GM12878 (cell line): ENCODE measurements around the gene COQ8B. TPM values are rescaled to one million over a fixed set of nuclear protein-coding genes. Genes with fewer than 3 reads are reported as not detected.

Experiments used
- ATAC-seq: fragments of 200-7000 bp; cut with Tn5 transposase; 3 replicates; pipeline ENCODE4 v1.9.1; 2020; ENCODE audit warnings: mild to moderate bottlenecking, moderate library complexity
- BruUV-seq: library from RNA; stranded (reverse); fragments of 400-500 nt; replicated peaks from 2 replicates; lab custom pipeline; 2021; lab: Mats Ljungman, UMichigan
- CTCF ChIA-PET: fragments of 300-600 bp; sonication (Branson Sonifier 250); formaldehyde crosslinking; extraction: SDS; loops from one replicate; lab custom pipeline; 2021; ENCODE audit warnings: inconsistent platforms; lab: Yijun Ruan, JAX
- POLR2A ChIA-PET: fragments of 350-600 bp; formaldehyde crosslinking; extraction: SDS; loops from one replicate; lab custom pipeline; 2021; ENCODE audit warnings: inconsistent platforms; lab: Charles Lee
- RAD21 ChIA-PET: fragments of 300-600 bp; sonication (Branson Sonifier 250); formaldehyde crosslinking; loops from one replicate; lab custom pipeline; 2023; ENCODE audit warnings: antibody characterized with exemption; ENCODE audit not compliant: unreplicated experiment; lab: Charles Lee
- SMC1A ChIA-PET: fragments of 300-600 bp; sonication (Branson Sonifier 250); formaldehyde crosslinking; loops from one replicate; lab custom pipeline; 2023; ENCODE audit not compliant: unreplicated experiment, uncharacterized antibody; lab: Charles Lee
- DNase-seq: peaks from one replicate; pipeline ENCODE4 v3.0.0-alpha.2; 2011; ENCODE audit warnings: low read depth, low spot score
- FAIRE-seq: peaks from 3 replicates; lab custom pipeline; 2011; peaks lifted over from hg19 to GRCh38; lab: Jason Lieb, UNC
- H2AFZ ChIP-seq: 2 replicates; pipeline ENCODE4 v1.6.0; 2011; ENCODE audit warnings: low read depth, low read length, control low read depth; ENCODE audit not compliant: control insufficient read depth
- H3K27ac ChIP-seq: 2 replicates; pipeline ENCODE4 v1.5.1; 2011; ENCODE audit warnings: control low read depth; ENCODE audit not compliant: control insufficient read depth, insufficient read depth
- H3K27me3 ChIP-seq, 2 experiments: replicated peaks in 1 of 2; 2 replicates each; pipeline versions ENCODE4 v1.6.0 to v1.6.1; 2011; ENCODE audit warnings: low read length in 1 of 2; ENCODE audit not compliant: control insufficient read depth in 2 of 2, insufficient read depth in 2 of 2
- H3K36me3 ChIP-seq, 2 experiments: 2 replicates each; pipeline ENCODE4 v1.5.1; 2011; ENCODE audit warnings: low read length in 1 of 2; ENCODE audit not compliant: control insufficient read depth in 2 of 2, insufficient read depth in 2 of 2
- H3K4me1 ChIP-seq: 2 replicates; pipeline ENCODE4 v1.6.1; 2011; ENCODE audit warnings: mild to moderate bottlenecking, low read length, moderate library complexity, mixed read lengths; ENCODE audit not compliant: control insufficient read depth, insufficient read depth
- H3K4me2 ChIP-seq: 2 replicates; pipeline ENCODE4 v1.6.0; 2011; ENCODE audit warnings: control low read depth; ENCODE audit not compliant: control insufficient read depth, insufficient read depth
- H3K4me3 ChIP-seq: fragments of 200-600 bp; sonication (generic); 2 replicates; pipeline ENCODE4 v1.5.1; 2016
- H3K79me2 ChIP-seq: 2 replicates; pipeline ENCODE4 v1.6.0; 2011; ENCODE audit warnings: low read length; ENCODE audit not compliant: control insufficient read depth, insufficient read depth
- H3K9ac ChIP-seq: 2 replicates; pipeline ENCODE4 v1.8.0; 2011; ENCODE audit warnings: low read length, control low read depth, mixed read lengths; ENCODE audit not compliant: control insufficient read depth, insufficient read depth
- H3K9me3 ChIP-seq: replicated peaks from 3 replicates; pipeline ENCODE4 v1.5.1; 2011; ENCODE audit warnings: mild to moderate bottlenecking, low read length; ENCODE audit not compliant: control insufficient read depth, insufficient read depth
- H4K20me1 ChIP-seq: 2 replicates; pipeline ENCODE4 v1.6.0; 2011; ENCODE audit not compliant: control insufficient read depth, insufficient read depth
- BHLHE40 ChIP-seq, 2 experiments: fragments of 450-650 bp in 1 of 2; IDR thresholded peaks; 2 replicates each; pipeline ENCODE4 v1.6.1; 2011 to 2017; ENCODE audit warnings: low read depth in 2 of 2, borderline replicate concordance in 1 of 2, improper control_type of control experiment in 1 of 2, low read length in 1 of 2, mild to moderate bottlenecking in 1 of 2
- CBX3 ChIP-seq: fragments of 200-600 bp; sonication (generic); IDR thresholded peaks from 2 replicates; pipeline ENCODE4 v1.6.1; 2016; ENCODE audit warnings: low read depth, borderline replicate concordance
- CHD4 ChIP-seq: fragments of 200-600 bp; sonication (generic); IDR thresholded peaks from 2 replicates; pipeline ENCODE4 v1.6.1; 2016; ENCODE audit warnings: mild to moderate bottlenecking
- POLR2AphosphoS2 ChIP-seq: IDR thresholded peaks from 2 replicates; pipeline ENCODE4 v1.6.1; 2011; ENCODE audit warnings: low read depth, mild to moderate bottlenecking, low read length, improper control_type of control experiment, moderate library complexity
- POLR2AphosphoS5 ChIP-seq: IDR thresholded peaks from 2 replicates; pipeline ENCODE4 v1.6.1; 2011; ENCODE audit warnings: mild to moderate bottlenecking, low read length, inconsistent platforms
- ZNF207 ChIP-seq: fragments of 450-650 bp; IDR thresholded peaks from 2 replicates; pipeline ENCODE4 v1.6.1; 2014; ENCODE audit warnings: antibody characterized with exemption, mild to moderate bottlenecking, borderline replicate concordance
- WGBS: methylation state at CpG from one replicate; pipeline ENCODE4 v1.1.6; 2016; ENCODE audit warnings: low lambda C conversion rate; ENCODE audit not compliant: insufficient replicate concordance, insufficient coverage; ENCODE audit errors: missing lambda C conversion rate; 5-methylcytosine and 5-hydroxymethylcytosine counted together
- in situ Hi-C: fragments of 300-500 bp; cut with MboI; formaldehyde crosslinking; loops from 9 replicates; pipeline ENCODE4 v1.14.3; 2018; ENCODE audit warnings: mixed read lengths
- intact Hi-C: fragments of 100-400 bp; cut with micrococcal nuclease; formaldehyde crosslinking; loops from one replicate; pipeline ENCODE4 v1.14.2; 2022; ENCODE audit not compliant: unreplicated experiment
- polyA plus RNA-seq, 11 experiments: library from polyadenylated mRNA; depleted of rRNA in 4 of 11; unstranded in 6 of 11; stranded (reverse) in 5 of 11; fragments of >200 nt; fragmentation: Nextera tagmentation in 4 of 11; fragmentation: Illumina TruSeq in 1 of 11; extraction: Ambion mirVana in 4 of 11; extraction: Trizol in 1 of 11; gene quantifications; 1 replicate in 1 of 11; 2 replicates in 10 of 11; pipeline versions ENCODE4 v1.2.1 to v1.2.3, GENCODE V29; 2011 to 2016; ENCODE audit warnings: inconsistent platforms in 2 of 11, missing spikeins in 2 of 11, low read depth in 1 of 11
- total RNA-seq, 4 experiments: library from RNA; depleted of rRNA in 3 of 4; stranded (reverse); fragments of >200 nt in 3 of 4; fragmentation: Illumina TruSeq in 1 of 4; extraction: Trizol in 1 of 4; gene quantifications; 2 replicates each; pipeline versions ENCODE4 v1.2.1 to v1.2.3, GENCODE V29; 2013 to 2021
- TF ChIP-seq, protein P1 (sequence below): fragments of 450-650 bp; IDR thresholded peaks from 2 replicates; pipeline ENCODE4 v1.6.1; 2017; ENCODE audit warnings: low read depth, mild to moderate bottlenecking, moderate library complexity
- TF ChIP-seq, protein P2 (sequence below): fragments of 450-650 bp; IDR thresholded peaks from 2 replicates; pipeline ENCODE4 v1.6.1; 2014; ENCODE audit warnings: mild to moderate bottlenecking

Gene COQ8B
- total and polyA plus RNA-seq, 10 of the 15 experiments (the other 5 are each of a cell fraction or from before 2014, with no cell fraction given) = 0.39 to 37.1 (median 16.8) TPM

DNA sequence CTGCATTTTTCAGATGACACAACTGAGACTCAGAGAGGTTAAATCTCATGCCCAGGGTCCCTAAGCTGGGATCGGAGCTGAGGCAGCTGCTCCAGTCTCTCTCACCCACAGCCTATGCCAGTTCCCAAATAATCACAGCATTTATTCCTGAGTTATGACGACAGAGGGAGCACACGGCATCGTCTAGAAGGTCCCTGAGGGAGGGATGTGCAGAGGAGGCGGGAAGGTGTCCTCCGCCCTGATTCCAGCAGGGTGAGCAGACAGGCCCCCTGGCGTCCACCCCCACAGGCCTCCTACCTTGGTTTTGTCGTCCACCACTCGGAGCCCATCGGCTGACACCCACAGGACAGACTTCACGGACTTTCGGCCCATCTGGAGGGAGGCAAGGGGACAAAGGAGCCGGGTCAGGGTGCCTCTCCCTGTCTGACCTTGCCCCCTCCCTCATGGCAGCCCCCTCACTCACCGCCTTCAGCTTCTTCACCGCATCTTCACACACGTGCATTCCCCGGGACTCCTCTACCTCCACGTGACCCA, 34.2 kb downstream of the COQ8B start:
- no peaks in the 10 kb centered on the region for H4K20me1 ChIP-seq
- H3K79me2 ChIP-seq = no peaks in the 10 kb centered on the region
- FAIRE-seq = no peak
- 85% methylated on average over 18 of the region's 18 CpGs for WGBS
- no peaks in the 10 kb centered on the region for H3K9me3 ChIP-seq
- RAD21 ChIA-PET = no interaction called here
- H3K27me3 ChIP-seq = no peaks in the 10 kb centered on the region
- in situ Hi-C loops = no loop called here
- SMC1A ChIA-PET = interaction anchor here (0.8 to 1.6 kb wide), 2 partner anchors 19 to 95 kb away, joined by 3 read pairs; no protein-coding TSS in a partner anchor
- no peak overlapping the region for H3K4me3 ChIP-seq
- intact Hi-C loops = no loop called here
- BruUV-seq = no TSS peak
- ATAC-seq = no peak
- no peak overlapping the region for H3K9ac ChIP-seq
- H3K36me3 ChIP-seq = no peaks in the 10 kb centered on the region
- no peak for DNase-seq
- TF ChIP-seq, protein P1, sequence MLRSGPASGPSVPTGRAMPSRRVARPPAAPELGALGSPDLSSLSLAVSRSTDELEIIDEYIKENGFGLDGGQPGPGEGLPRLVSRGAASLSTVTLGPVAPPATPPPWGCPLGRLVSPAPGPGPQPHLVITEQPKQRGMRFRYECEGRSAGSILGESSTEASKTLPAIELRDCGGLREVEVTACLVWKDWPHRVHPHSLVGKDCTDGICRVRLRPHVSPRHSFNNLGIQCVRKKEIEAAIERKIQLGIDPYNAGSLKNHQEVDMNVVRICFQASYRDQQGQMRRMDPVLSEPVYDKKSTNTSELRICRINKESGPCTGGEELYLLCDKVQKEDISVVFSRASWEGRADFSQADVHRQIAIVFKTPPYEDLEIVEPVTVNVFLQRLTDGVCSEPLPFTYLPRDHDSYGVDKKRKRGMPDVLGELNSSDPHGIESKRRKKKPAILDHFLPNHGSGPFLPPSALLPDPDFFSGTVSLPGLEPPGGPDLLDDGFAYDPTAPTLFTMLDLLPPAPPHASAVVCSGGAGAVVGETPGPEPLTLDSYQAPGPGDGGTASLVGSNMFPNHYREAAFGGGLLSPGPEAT = no peak
- TF ChIP-seq POLR2AphosphoS5 = no peak
- no peak for TF ChIP-seq BHLHE40 (IDR thresholded peaks at IDR 0.05; ENCODE audit: borderline replicate concordance in 1 of 2, low read depth in 2 of 2, low read length in 1 of 2)
- no peak for TF ChIP-seq POLR2AphosphoS2
- TF ChIP-seq ZNF207 = no peak
- TF ChIP-seq CHD4 = no peak
- TF ChIP-seq CBX3 = no peak
- TF ChIP-seq, protein P2, sequence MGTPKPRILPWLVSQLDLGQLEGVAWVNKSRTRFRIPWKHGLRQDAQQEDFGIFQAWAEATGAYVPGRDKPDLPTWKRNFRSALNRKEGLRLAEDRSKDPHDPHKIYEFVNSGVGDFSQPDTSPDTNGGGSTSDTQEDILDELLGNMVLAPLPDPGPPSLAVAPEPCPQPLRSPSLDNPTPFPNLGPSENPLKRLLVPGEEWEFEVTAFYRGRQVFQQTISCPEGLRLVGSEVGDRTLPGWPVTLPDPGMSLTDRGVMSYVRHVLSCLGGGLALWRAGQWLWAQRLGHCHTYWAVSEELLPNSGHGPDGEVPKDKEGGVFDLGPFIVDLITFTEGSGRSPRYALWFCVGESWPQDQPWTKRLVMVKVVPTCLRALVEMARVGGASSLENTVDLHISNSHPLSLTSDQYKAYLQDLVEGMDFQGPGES = no peak
- CTCF ChIA-PET = interaction anchor here (0.6 to 1.6 kb wide), 2 partner anchors 66 to 138 kb away, joined by 3 read pairs; no protein-coding TSS in a partner anchor
- no peak overlapping the region for H3K27ac ChIP-seq
- H2AFZ ChIP-seq = no peak overlapping the region
- POLR2A ChIA-PET = no interaction called here
- no peak overlapping the region for H3K4me2 ChIP-seq
- H3K4me1 ChIP-seq = peaks cover 7% of the 10 kb centered on the region
